SKM-1 (cell line): Measurements from ENCODE around the gene MT1X.

ENCODE experiments used
- DNase-seq: peaks from one replicate; lab custom pipeline; 2025; ENCODE audit not compliant: unreplicated experiment; lab: John Stamatoyannopoulos, UW

Gene MT1X

DNA sequence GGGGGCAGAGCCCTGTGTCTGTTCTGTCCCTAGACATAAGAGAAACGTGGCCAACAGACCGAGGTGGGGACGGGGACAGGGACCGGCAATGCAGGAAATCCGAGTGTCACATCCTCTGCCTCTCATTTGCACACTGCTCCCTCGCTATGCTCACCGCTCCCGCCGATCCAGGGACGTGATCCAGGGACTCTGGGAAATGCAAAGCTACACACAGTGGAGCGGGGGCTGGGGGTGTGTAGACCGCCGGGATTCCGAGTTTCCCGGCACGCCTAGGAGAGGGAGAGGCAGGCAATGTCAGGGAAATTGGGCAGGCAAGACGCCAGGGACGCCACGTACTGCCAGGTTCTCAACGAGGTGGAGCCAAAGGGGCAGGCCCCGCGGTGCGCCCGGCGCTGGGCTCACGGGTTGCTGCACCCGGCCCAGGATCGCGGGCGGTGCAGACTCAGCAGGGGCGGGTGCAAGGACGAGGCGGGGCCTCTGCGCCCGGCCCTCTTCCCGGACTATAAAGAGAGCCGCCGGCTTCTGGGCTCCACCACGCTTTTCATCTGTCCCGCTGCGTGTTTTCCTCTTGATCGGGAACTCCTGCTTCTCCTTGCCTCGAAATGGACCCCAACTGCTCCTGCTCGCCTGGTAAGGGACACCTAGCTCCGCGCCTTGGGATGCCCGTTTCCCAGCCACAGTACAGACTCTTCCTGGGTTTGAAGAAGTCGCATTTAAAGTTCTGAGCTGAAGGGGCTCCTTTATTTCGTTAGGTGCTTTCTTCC is at the start of gene MT1X:
Gene MT1X, plus strand, starts transcription at position 532 of the 764 bp plus-strand sequence. Its CDS starts 71 bp downstream, at position 603.
- DNase-seq = peak; percentile 83

DNA sequence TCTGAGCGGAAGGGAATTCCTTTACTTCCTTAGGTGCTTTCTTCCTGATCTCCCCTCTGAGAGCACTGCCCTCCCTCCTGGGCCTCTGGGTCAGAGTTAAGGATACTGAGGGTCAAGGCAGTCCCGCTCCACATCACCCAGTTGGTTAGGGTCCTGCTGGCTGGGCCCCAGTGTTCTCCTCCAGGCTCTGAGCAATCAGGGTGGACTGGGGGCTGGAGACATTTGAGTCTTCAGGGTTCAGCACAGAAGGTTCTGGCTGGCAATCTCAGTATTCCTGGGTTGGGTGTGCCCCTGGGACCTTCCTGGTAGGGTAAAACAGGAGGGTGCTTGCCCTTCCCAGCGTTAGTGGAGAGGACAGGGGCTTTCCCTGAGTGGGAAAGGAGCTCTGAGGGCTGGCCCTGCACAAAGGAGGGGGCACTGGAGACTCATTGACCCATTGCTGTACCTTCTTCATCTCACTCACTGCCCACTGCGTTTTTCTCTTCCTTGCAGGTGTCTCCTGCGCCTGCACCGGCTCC is 49.4 kb upstream of the MT1X start:
- no peak for DNase-seq

GRCh38 chr16:56633535-56633934 is 48.7 kb upstream of the MT1X start:
- no peak for DNase-seq

- DNase-seq = no peak
Observed at GRCh38 chr16:56634715-56635440, 47.4 kb upstream of the MT1X start.

- no peak for DNase-seq
Observed at GRCh38 chr16:56635441-56635967, 46.8 kb upstream of the MT1X start.

GRCh38 chr16:56636616-56637413 is 45.5 kb upstream of the MT1X start:
- no peak for DNase-seq

DNA sequence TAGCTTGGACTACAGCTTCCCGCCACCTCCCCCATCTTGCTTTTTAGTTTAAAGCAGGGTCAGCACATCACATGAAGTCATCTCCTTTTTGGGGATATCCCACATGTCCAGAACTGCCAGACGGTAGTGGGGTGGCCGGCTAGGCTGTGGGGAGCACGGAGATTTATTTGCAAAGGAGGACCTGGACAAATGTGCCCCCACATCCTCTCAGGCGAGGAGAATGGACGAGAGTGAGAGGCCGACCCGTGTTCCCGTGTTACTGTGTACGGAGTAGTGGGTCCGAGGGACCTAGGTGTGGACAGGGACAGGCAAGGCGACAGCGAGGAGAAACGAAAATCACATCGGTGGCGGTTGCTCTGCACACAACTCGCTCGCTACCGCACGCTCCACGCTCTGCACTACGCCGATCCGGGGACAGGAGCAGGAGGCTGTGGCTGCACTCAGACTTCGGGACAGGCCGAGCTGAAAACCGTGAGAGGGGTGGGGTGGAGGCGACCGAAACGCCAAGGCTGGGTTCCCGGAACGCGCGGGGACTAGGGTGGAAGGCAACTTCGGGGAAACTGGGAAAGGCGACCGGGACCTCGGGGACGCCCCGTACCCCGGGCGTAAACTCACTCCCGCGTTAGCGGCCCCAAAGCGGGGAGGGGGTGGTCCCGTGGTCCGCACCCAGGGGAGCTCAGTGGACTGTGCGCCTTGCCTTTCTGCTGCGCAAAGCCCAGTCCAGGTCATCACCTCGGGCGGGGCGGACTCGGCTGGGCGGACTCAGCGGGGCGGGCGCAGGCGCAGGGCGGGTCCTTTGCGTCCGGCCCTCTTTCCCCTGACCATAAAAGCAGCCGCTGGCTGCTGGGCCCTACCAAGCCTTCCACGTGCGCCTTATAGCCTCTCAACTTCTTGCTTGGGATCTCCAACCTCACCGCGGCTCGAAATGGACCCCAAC is 44.2 kb upstream of the MT1X start, which contains the start of gene MT1A:
Gene MT1A, plus strand, starts transcription at position 853 of the 937 bp plus-strand sequence. Its CDS starts 73 bp downstream, at position 926.
- no peak for DNase-seq

DNA sequence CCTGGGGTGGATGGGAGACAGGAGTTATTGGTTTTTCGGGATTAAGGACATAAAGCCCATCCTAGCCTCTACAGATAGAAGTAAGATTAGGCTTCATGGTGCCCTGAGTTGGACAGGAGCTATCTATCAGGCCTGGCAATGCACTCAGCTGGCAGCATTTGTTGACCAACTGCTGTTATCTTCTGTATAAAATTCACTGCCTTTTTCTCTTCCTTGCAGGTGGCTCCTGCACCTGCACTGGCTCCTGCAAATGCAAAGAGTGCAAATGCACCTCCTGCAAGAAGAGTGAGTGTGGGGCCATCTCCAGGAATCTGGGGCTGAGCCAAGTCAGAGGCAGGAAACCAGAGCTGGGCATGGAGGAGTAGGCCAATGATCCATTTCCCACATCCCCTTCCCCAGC is 43.2 kb upstream of the MT1X start:
- no peak for DNase-seq

DNA sequence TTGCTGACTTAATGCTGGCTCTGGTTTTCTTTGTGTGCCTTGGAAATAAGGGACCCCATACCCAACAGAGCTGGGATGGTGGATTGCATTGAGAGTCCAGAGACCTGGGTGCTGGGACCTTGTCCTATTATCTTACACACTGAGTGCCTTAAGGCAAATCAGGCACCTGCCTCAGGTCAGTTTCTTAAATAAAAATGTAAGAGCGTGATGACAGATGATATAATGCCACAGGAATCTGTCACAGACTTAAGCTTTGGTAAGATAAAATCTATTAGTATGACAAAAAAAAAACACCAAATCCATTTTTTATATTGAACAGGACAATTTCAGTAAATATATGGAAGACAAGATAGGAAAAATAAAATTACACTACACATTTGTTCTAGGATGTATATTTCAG is 42.2 kb upstream of the MT1X start:
- no peak for DNase-seq

DNA sequence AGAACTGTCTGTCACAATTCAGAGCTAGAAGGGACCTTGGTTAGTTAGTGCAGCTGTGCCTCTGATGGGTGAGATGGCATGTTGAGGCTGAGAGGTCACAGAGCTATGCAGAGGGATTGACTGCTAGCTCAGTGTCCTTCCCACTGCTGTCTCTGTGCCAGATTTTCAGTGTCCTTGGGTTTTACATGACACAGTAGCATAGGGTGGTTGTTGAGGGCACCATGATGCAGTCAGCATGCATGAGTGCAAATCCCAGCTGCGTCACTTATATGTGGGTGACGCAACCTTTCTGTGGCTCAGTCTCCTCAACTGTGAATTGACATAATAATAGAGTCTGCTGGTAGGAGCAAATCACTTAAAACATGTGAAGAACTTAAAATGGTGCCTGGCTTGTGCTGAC is 41.1 kb upstream of the MT1X start:
- no peak for DNase-seq

- DNase-seq = no peak
Observed at GRCh38 chr16:56643080-56643778, 39.0 kb upstream of the MT1X start.

- no peak for DNase-seq
Observed at GRCh38 chr16:56643833-56644232, 38.4 kb upstream of the MT1X start.

GRCh38 chr16:56645311-56645710 is 37.0 kb upstream of the MT1X start:
- DNase-seq = no peak

- no peak for DNase-seq
Observed at GRCh38 chr16:56645838-56646237, 36.4 kb upstream of the MT1X start.

- no peak for DNase-seq
Observed at GRCh38 chr16:56647641-56648431, 34.4 kb upstream of the MT1X start.

DNA sequence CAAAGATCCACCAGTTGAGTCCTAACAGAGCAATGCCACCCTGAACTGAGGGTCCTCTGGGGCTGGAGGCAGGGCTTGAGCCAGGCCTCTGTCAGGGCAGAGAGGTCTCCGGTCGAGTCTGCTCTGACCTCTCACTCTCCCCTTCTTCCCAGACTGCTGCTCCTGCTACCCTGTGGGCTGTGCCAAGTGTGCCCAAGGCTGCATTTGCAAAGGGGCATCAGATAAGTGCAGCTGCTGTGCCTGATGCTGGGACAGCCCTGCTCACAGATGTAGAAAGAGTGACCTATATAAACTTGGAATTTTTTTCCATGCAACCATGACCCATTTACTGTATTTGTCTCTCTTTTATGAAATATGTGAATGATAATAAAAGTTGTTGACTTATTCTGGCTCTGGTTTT is 33.0 kb upstream of the MT1X start:
- DNase-seq = no peak

DNA sequence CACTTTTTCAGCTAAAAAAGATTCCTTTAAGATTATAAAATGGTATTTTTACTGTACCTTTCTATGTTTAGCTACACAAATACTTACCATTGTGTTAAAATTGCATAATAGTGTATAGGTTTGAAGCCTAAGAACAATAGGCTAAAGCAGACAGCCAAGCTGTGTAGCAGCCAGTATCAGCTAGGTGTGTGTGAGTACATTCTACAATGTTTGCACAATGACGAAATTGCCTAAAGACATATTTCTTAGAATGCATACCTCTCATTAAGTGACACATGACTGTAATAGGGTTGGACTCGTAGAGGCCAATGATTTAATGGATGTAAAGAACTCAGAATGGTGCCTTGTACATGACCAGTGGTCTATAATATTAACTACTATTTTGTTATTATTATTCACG is 32.5 kb upstream of the MT1X start:
- DNase-seq = no peak

DNA sequence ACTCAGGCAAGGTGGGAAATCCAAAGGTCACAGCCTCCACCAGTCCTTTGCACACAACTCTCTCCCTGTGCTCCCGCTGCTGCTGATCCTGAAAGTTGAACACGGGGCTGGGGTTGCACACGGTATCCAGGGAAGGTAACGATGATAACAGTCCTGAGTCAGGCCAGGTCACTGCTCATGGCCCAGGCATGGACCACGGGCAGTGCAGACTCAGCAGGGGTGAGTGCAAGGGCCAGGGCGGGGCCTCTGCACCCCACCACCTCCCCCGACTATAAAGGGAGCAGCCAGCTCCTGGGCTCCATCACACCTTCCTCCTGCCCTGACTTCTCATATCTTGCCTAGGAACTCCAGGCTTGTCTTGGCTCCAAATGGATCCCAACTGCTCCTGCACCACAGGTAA is 30.7 kb upstream of the MT1X start, which contains the start of gene MT1B:
Gene MT1B, plus strand, starts transcription at position 301 of the 400 bp plus-strand sequence. Its CDS starts 68 bp downstream, at position 369.
- DNase-seq = no peak
